Measurements from ENCODE around the gene ZNF718.
"Not testable (repeated sequence)": the region's sequence is repeated elsewhere in the genome, so short reads cannot be mapped to it uniquely, and the experiment has no call there.

ZNF718 gene

DNA sequence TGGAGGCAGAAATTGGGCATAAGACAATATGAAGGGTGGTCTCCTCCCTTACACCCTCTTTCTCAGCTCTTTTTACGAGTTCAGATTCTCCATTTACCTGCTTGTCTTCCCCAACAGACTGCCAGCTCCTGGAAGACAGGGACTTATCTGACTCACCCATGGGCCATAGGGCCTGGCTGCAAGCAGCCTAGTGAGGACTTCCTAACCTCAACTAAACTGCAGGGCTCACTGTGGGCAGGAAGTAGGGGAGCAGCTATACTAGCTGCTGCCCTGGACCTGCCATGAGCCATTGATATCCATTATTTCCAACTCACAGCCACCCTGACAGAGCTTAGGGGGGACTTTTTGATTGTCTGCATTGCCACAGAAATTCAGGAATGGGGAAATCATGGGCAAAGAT lies 11.5 kb upstream of the ZNF718 start:
- DNase-seq (ENCODE audit: low spot score): no peak
- TF ChIP-seq, protein P1, sequence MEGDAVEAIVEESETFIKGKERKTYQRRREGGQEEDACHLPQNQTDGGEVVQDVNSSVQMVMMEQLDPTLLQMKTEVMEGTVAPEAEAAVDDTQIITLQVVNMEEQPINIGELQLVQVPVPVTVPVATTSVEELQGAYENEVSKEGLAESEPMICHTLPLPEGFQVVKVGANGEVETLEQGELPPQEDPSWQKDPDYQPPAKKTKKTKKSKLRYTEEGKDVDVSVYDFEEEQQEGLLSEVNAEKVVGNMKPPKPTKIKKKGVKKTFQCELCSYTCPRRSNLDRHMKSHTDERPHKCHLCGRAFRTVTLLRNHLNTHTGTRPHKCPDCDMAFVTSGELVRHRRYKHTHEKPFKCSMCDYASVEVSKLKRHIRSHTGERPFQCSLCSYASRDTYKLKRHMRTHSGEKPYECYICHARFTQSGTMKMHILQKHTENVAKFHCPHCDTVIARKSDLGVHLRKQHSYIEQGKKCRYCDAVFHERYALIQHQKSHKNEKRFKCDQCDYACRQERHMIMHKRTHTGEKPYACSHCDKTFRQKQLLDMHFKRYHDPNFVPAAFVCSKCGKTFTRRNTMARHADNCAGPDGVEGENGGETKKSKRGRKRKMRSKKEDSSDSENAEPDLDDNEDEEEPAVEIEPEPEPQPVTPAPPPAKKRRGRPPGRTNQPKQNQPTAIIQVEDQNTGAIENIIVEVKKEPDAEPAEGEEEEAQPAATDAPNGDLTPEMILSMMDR (IDR thresholded peaks at IDR 0.05; ENCODE audit: extremely low read depth, missing control alignments): no peak

DNA sequence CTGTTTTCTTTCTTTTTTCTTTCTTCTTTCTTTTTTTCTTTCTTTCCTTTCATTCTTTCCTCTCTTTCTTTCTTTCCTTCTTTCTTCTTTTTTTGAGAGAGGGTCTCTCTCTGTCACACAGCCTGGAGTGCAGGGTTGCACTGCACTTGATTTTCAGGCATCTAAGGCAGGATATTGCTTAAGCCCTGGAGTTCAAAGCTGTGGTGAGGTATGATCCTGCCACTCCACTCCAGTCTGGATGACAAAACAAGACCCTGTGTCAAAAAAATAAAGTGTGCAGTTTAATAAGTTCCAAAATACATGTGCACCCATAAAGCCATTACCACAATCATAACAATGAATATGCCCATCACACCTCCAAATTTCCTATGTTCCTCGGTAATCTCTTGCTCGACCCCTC lies 10.6 kb upstream of the ZNF718 start:
- TF ChIP-seq, protein P1 (IDR thresholded peaks at IDR 0.05; ENCODE audit: extremely low read depth, missing control alignments): no peak
- DNase-seq (ENCODE audit: low spot score): no peak

DNA sequence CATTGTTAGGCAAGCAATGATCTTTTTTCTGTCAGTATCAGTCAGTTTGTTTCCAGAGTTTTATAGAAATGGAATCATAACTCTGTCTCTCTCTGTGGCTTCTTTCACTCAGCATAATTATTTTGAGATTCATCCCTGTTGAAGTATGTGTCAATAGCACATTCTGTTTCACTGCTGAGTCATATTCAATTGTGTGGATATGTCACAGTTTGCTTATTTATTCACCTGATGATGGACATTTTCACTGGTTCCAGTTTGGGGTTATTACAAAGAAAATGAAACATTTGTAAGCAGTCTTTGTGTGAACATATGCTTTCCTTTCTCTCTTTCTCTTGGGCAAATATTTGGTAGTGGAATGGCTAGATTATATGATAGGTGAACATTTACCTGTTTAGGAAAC lies 10.2 kb upstream of the ZNF718 start:
- TF ChIP-seq, protein P1 (IDR thresholded peaks at IDR 0.05; ENCODE audit: extremely low read depth, missing control alignments): no peak
- DNase-seq (ENCODE audit: low spot score): no peak

DNA sequence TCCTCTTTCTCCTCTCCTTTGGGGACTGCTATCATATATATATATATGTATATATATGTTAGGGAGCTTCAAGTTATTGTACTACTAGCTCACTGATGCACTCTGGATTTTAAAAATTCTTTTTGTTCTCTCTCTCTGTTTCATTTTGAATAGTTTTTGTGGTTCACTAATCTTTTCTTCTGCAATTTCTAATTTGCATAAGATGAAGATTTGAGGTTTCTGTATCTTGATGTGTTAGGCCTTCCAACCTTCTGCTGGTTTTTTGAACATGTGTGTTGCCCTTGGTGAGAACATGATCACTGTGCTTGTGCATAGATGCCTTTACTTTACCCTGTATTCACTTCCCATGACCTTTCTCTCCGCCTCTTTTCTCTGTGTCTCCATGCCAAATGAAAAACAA lies 7.8 kb upstream of the ZNF718 start:
- TF ChIP-seq, protein P1 (IDR thresholded peaks at IDR 0.05; ENCODE audit: extremely low read depth, missing control alignments): no peak
- DNase-seq (ENCODE audit: low spot score): no peak

DNA sequence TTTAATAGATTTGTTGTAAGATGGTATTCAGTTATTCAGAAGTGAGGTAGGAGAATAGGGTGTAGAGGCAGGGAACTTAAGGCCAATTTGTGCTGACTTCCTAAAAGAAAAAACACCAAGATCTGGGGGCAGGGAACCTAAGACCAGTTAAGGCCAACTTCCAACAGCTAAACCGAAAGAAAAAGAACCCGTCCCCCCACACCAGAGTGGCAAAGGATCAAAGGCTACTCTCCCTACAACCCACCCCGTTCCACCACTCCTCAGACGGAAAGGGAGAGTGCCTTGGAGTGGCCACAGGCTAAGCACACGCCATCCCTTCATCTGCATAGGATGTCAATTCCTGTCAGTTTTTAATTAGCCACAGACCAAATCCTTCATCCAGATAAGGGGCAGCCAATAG lies 3.7 kb upstream of the ZNF718 start:
- no peak for DNase-seq (ENCODE audit: low spot score)
- TF ChIP-seq, protein P1 (IDR thresholded peaks at IDR 0.05; ENCODE audit: extremely low read depth, missing control alignments): no peak

DNA sequence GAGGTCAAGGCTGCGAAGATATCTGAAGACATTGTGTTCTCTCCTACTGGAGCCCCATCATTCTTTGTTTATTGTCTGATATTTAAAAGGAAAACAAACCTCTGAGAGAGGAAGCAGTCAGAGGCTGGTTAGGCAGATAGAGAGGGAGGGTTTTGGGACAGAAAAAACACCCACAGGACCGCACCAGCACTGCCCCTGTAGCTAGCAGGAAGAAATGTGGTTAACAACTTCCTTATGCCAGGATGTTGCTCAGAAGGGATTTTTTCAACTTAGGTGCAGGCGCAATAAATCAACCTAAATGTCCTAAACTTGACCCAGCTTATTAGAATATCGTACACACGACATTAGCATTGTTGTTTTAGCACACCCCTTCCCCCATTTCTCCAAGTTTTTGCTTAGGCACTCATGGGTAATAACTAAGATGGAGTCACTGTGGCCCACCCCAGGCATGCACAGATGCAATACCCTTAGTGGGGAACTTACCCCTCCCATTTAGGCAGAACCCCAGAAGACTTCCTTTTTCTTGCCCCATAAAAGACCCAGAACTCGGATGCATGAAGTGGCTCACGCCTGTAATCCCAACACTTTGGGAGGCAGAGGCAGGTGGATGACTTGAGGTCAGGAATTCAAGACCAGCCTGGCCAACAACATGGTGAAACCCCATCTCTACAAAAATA lies 2.8 kb upstream of the ZNF718 start:
- DNase-seq (ENCODE audit: low spot score): no peak
- TF ChIP-seq, protein P1 (IDR thresholded peaks at IDR 0.05; ENCODE audit: extremely low read depth, missing control alignments): no peak

DNA sequence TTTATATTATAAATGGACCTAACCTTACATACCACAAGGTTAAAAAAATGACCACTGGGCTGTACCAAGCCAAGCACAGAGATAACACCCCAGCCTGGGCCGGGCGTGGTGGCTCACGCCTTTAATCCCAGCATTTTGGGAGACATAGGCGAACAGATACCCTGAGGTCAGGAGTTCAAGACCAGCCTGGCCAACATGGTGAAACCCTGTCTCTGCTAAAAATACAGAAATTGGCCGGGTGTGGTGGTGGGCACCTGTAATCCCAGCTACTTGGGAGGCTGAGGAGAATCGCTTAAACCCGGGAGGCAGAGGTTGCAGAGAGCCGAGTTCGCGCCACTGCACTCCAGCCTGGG lies 403 bp upstream of the ZNF718 start:
- DNase-seq (ENCODE audit: low spot score): not testable (repeated sequence)

DNA sequence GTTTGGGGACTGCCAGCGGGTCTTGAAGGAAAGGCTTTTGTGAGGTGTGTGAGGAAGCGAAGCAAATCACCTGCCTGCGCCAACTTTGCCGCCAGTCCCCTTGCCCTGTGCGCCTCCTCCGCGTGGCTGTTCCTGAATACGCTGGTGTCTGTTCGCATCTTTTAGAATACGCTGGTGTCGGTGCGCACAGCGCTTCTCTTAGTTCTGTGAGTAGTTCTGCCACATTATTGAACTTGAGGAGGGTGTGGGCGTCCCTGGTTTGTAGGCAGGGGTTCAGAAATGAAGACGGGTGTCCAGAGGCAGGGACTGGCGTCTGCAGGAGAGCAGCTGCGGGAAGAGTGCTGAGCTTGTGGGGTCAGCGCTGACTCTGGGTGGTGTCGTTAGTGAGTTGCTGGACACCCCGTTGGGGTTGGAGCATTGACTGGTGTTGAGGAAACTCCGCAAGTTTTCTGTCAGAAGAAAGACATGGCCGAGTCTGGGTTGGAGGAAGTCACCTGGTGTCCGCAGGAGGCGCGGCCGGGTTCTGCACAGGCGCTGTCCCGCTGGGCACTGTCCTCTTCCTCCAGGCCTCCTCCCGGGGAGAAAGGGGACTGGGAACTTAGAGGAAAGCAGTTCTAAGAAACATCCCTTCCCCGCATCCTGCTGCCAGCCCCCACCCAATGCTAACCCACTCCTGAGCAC lies 930 bp downstream of the ZNF718 start:
- peak; percentile 50 for DNase-seq (ENCODE audit: low spot score)
- TF ChIP-seq, protein P1 (IDR thresholded peaks at IDR 0.05; ENCODE audit: extremely low read depth, missing control alignments): no peak

Measured in GM20000 (cell line).